Measurements from ENCODE around the gene IRF2. TPM values are rescaled to one million over a fixed set of nuclear protein-coding genes. Genes with fewer than 3 reads are reported as not detected.

The IRF2 gene
- total and polyA plus RNA-seq, 9 donors: 27.8 to 68.4 (median 40.7) TPM

DNA sequence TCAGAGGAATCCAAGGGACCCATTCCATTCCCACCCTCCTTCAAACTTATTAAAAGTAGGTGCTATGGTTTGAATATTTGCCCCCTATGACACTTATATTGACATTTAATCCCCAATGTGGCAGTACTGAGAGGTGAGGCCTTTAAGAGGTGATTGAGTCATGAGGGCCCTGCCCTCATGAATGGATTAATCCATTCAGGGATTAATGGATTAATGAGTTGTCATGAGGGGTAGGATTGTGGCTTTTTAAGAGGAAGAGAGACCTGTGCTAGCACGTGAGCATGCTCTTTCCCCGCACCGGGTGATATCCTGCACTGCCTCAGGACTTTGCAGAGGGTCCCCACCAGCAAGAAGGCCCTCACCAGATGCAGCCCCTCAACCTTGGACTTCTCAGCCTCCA is 50.1 kb downstream of the IRF2 start:
- WGBS, 3 donors: 92 to 99% (median 92%) methylated on average over 3 of the region's 3 CpGs
- DNase-seq: no peak
- intact Hi-C loops (cut with DNase I): no loop called here
- Histone ChIP-seq H3K36me3 (no peaks in the 10 kb centered on the region), H3K4me3 (no peak overlapping the region), H3K27me3 (no peaks in the 10 kb centered on the region), H3K27ac (no peak overlapping the region), H3K4me1 (ENCODE audit: insufficient read depth) (peaks cover 13% of the 10 kb centered on the region), H3K9me3 (no peaks in the 10 kb centered on the region)
- no peak for TF ChIP-seq POLR2A (IDR thresholded peaks at IDR 0.05)
- TF ChIP-seq EP300 (IDR thresholded peaks at IDR 0.05): no peak
- no peak for TF ChIP-seq CTCF (IDR thresholded peaks at IDR 0.05)

GRCh38 chr4:184423003-184423686 is 51.2 kb downstream of the IRF2 start:
- Histone ChIP-seq H3K36me3 (no peaks in the 10 kb centered on the region), H3K27me3 (no peaks in the 10 kb centered on the region), H3K27ac (no peak overlapping the region), H3K9me3 (no peaks in the 10 kb centered on the region), H3K4me1 (ENCODE audit: insufficient read depth) (peaks cover 15% of the 10 kb centered on the region), H3K4me3 (no peak overlapping the region)
- no peak for TF ChIP-seq EP300 (IDR thresholded peaks at IDR 0.05)
- TF ChIP-seq POLR2A (IDR thresholded peaks at IDR 0.05): no peak
- no peak for TF ChIP-seq CTCF (IDR thresholded peaks at IDR 0.05)
- intact Hi-C loops (cut with DNase I): no loop called here
- no peak for DNase-seq
- WGBS, 3 donors: 66 to 73% (median 73%) methylated on average over 13 of the region's 13 CpGs

- DNase-seq: no peak
- WGBS, 3 donors: 65 to 82% (median 79%) methylated on average over 3 of the region's 3 CpGs
- peaks cover 19% of the 10 kb centered on the region for H3K4me1 ChIP-seq (ENCODE audit: insufficient read depth)
- H3K27ac ChIP-seq: no peak overlapping the region
- intact Hi-C loops (cut with DNase I): no loop called here
- H3K9me3 ChIP-seq: no peaks in the 10 kb centered on the region
- no peak overlapping the region for H3K4me3 ChIP-seq
- H3K27me3 ChIP-seq: no peaks in the 10 kb centered on the region
- TF ChIP-seq POLR2A (IDR thresholded peaks at IDR 0.05): no peak
- no peak for TF ChIP-seq EP300 (IDR thresholded peaks at IDR 0.05)
- TF ChIP-seq CTCF (IDR thresholded peaks at IDR 0.05): no peak
- no peaks in the 10 kb centered on the region for H3K36me3 ChIP-seq
Observed at GRCh38 chr4:184422378-184422777, 52.0 kb downstream of the IRF2 start.

- no peak overlapping the region for H3K27ac ChIP-seq
- no peaks in the 10 kb centered on the region for H3K9me3 ChIP-seq
- intact Hi-C loops (cut with DNase I): no loop called here
- WGBS, 3 donors: 93 to 95% (median 94%) methylated on average over 11 of the region's 11 CpGs
- no peaks in the 10 kb centered on the region for H3K36me3 ChIP-seq
- H3K27me3 ChIP-seq: no peaks in the 10 kb centered on the region
- TF ChIP-seq EP300 (IDR thresholded peaks at IDR 0.05): no peak
- TF ChIP-seq CTCF (IDR thresholded peaks at IDR 0.05): no peak
- no peak for TF ChIP-seq POLR2A (IDR thresholded peaks at IDR 0.05)
- peaks cover 19% of the 10 kb centered on the region for H3K4me1 ChIP-seq (ENCODE audit: insufficient read depth)
- no peak overlapping the region for H3K4me3 ChIP-seq
- no peak for DNase-seq
Observed at GRCh38 chr4:184421533-184422155, 52.7 kb downstream of the IRF2 start.

Data from ovary (tissue), 9 donors.